ACC112 (cell line): ENCODE results near the gene USP54.

Experiments
- H2AFZ ChIP-seq: fragments of 200-600 bp; sonication (generic); one replicate; pipeline ENCODE4 v1.6.0; 2017; ENCODE audit warnings: antibody characterized with exemption, low read length; ENCODE audit not compliant: unreplicated experiment
- H3K27ac ChIP-seq: fragments of 200-600 bp; sonication (generic); 2 replicates; pipeline ENCODE4 v1.5.1; 2014; ENCODE audit warnings: low read depth, mild to moderate bottlenecking, antibody characterized with exemption, low read length, moderate library complexity
- H3K27me3 ChIP-seq: fragments of 200-600 bp; sonication (generic); 2 replicates; pipeline ENCODE4 v1.6.1; 2014; ENCODE audit warnings: mild to moderate bottlenecking, antibody characterized with exemption, low read length, moderate library complexity, mixed read lengths; ENCODE audit not compliant: insufficient read depth
- H3K36me3 ChIP-seq: fragments of 200-600 bp; sonication (generic); 2 replicates; pipeline ENCODE4 v1.6.1; 2016; ENCODE audit warnings: mild to moderate bottlenecking, antibody characterized with exemption, low read length, moderate library complexity, mixed read lengths; ENCODE audit not compliant: insufficient read depth
- H3K4me1 ChIP-seq: fragments of 200-600 bp; sonication (generic); one replicate; pipeline ENCODE4 v1.6.1; 2016; ENCODE audit warnings: low read length, mixed read lengths; ENCODE audit not compliant: insufficient read depth, unreplicated experiment, control insufficient read depth
- H3K4me3 ChIP-seq: fragments of 200-600 bp; sonication (generic); 2 replicates; pipeline ENCODE4 v1.5.1; 2014; ENCODE audit warnings: mild to moderate bottlenecking, low read depth, low read length
- H3K79me2 ChIP-seq: fragments of 200-600 bp; sonication (generic); one replicate; pipeline ENCODE4 v1.6.0; 2016; ENCODE audit warnings: low read length; ENCODE audit not compliant: control insufficient read depth, unreplicated experiment, insufficient read depth

Gene USP54

DNA sequence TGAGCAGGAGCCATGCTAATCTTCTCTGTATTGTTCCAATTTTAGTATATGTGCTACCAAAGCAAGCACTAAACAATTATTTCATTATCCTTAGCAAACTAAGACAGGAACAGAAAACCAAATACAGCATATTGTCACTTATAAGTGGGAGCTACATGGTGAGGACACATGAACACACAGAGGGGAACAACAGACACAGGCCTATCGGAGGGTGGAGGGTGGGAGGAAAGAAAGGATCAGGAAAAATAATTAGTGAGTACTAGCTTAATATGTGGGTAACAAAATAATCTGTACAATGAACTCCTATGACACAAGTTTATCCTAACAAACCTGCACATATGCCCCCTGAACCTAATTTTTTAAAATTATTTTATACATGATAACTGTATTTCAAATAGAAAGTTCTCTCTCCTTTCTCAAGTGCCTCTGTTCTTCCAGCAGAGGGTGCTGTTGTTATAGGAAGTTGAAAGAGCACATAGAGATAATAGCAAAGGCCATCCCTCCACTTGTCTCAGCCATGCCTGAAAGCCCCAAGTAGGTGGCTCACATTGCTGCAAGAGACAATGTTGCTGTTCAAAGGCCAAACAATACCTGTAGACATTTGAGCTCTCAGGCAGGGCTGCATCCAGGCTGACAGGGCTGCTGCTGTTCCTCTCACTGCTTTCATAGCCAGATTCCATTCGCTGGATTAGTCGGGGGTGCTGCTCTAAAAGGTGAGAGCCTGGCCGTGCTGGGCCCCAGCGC lies 61.9 kb downstream of the USP54 start:
- no peaks in the 10 kb centered on the region for H3K4me1 ChIP-seq
- no peaks in the 10 kb centered on the region for H3K79me2 ChIP-seq
- H3K27ac ChIP-seq, result no peak overlapping the region
- H2AFZ ChIP-seq, result no peak overlapping the region
- H3K36me3 ChIP-seq, result no peaks in the 10 kb centered on the region
- H3K4me3 ChIP-seq, result no peak overlapping the region
- no peaks in the 10 kb centered on the region for H3K27me3 ChIP-seq

DNA sequence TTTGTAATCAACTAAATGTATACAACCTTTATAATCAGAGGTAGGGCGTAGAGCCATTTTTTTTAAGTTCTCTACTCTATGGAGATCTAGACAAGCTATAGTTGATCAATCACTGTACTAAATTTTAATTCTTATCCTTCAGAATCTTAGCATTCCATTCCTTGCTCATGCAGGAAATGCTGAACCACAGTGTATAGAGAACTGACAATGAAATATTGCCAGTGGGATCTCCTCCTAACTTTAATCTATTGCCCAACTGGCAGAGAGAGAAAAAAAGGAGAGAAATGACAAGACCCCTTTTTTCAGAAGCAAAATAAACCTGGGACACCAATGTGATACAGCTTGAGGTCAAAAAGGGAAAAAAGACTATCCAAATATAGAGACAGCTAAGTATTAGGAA lies 68.9 kb downstream of the USP54 start:
- Histone ChIP-seq H3K36me3 (no peaks in the 10 kb centered on the region), H2AFZ (no peak overlapping the region), H3K27ac (no peak overlapping the region), H3K79me2 (no peaks in the 10 kb centered on the region), H3K27me3 (no peaks in the 10 kb centered on the region), H3K4me1 (peaks cover 4% of the 10 kb centered on the region), H3K4me3 (no peak overlapping the region)

DNA sequence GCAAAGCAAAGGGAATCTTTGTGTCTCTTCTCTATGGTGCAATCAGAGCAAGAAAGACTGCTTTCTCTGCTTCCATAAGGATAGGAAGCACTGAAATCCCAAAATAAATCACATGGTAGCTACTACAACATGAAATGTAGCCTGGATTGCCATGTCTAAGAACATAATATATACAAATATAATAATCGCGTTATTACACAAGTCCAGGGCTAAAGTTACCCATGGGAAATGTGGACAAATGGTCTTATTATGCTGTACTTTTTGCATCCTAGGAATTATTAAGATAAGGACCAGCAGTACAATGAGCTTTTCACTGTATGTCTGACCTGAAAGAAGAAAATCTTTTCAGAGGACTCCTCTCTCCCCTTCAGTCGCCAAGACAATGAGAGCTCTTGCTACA lies 71.8 kb downstream of the USP54 start:
- no peaks in the 10 kb centered on the region for H3K36me3 ChIP-seq
- peaks cover 4% of the 10 kb centered on the region for H3K4me1 ChIP-seq
- no peak overlapping the region for H2AFZ ChIP-seq
- H3K79me2 ChIP-seq, result no peaks in the 10 kb centered on the region
- no peak overlapping the region for H3K27ac ChIP-seq
- no peak overlapping the region for H3K4me3 ChIP-seq
- H3K27me3 ChIP-seq, result no peaks in the 10 kb centered on the region

DNA sequence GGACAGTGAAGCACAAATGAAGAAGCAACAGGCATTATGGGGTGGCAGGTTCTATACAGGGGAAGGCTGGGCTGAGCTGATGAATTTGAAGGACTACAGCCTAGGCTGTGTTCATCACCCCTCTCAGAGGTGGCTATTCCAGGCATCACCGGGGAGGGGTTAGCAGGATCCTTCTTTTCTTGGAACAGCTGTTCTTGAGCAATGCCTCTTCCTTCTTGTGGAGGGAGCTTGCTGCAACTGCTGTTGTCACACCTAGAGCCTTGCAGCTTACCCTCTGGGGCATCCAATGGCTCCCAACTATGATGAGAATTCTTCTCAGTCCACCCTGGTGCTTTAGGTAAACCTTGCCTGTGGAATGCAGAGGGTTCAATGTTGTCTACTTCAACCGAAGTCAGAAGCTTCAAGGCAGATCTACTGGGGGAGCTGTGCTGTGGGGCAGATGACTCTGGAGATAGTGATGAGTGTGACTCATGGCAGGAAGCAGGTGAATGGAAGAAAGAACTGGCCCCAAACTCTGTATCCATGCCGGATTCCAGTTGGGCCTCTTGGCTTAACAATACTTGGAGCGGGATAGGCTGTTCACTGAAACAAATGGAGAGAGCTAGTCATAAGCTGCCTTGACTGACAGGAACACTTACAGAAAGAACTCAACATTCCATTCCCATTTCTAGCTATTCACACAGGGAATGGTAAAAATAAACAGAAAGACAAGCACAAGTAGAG lies 73.8 kb downstream of the USP54 start:
- H3K36me3 ChIP-seq, result no peaks in the 10 kb centered on the region
- H3K27me3 ChIP-seq, result no peaks in the 10 kb centered on the region
- no peak overlapping the region for H3K4me3 ChIP-seq
- H3K4me1 ChIP-seq, result peaks cover 2% of the 10 kb centered on the region
- H3K27ac ChIP-seq, result no peak overlapping the region
- H2AFZ ChIP-seq, result no peak overlapping the region
- H3K79me2 ChIP-seq, result no peaks in the 10 kb centered on the region

DNA sequence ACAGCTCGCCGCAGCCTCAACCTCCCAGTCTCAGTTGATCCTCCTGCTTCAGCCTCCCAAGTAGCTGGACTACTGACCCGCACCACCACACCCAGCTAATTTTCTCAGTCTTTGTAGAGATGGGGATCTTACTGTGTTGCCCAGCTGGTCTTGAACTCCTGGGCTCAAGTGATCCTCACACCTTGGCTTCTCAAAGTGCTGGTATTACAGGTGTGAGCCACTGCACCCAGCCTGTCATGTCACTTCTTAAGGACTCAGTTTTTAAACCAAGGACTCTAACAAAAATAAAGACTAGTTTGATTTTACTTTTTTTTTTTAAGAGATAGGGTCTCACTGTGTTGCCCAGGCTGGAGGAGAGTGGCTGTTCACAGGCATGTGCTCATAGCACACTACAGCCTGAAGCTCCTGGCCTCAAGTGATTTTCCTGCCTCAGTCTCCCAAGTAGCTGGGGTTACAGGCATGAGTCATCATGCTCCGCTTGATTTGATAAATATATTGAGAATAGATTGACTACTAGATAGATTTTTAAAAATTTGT lies 78.9 kb downstream of the USP54 start:
- H3K4me1 ChIP-seq, result no peaks in the 10 kb centered on the region
- H2AFZ ChIP-seq, result no peak overlapping the region
- no peaks in the 10 kb centered on the region for H3K27me3 ChIP-seq
- no peak overlapping the region for H3K27ac ChIP-seq
- H3K4me3 ChIP-seq, result no peak overlapping the region
- H3K79me2 ChIP-seq, result no peaks in the 10 kb centered on the region
- no peaks in the 10 kb centered on the region for H3K36me3 ChIP-seq

DNA sequence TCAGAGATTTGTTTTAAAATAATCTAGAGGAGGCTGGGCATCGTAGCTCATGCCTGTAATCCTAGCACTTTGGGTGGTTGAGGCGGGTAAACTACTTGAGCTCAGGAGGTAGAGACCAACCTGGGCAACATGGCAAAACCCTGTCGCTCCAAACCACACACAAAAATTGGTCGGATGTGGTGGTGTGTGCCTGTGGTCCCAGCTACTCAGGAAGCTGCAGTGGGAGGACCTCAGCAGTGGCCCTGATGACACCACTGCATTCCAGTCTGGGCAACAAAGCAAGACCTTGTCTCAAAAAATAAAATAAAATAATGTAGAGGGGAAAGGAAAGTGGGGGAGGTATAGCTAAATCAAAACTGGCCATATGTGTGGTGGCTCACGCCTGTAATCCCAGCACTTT lies 81.4 kb downstream of the USP54 start:
- Histone ChIP-seq H2AFZ (no peak overlapping the region), H3K4me1 (no peaks in the 10 kb centered on the region), H3K79me2 (no peaks in the 10 kb centered on the region), H3K36me3 (no peaks in the 10 kb centered on the region), H3K27me3 (no peaks in the 10 kb centered on the region), H3K4me3 (no peak overlapping the region), H3K27ac (no peak overlapping the region)

DNA sequence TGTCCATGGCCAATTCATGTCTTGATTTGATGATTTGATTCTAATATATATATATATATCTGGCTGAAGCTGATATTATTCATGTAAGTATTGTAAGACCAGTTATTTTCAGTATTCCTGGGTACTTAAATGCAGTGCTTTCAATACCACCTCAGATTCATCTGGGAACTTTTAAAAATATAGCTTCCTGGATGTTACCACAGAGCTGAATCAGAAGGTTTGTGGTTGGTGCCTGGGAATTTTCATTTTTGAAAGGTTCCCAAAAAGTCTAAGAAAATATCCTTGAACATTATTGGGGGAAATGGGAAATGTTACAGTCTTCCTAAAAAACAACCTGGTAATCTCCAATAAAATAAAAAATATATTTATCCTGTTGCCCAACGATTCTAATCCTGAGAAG lies 84.7 kb downstream of the USP54 start:
- H3K79me2 ChIP-seq, result no peaks in the 10 kb centered on the region
- no peak overlapping the region for H3K27ac ChIP-seq
- no peaks in the 10 kb centered on the region for H3K4me1 ChIP-seq
- no peak overlapping the region for H3K4me3 ChIP-seq
- no peaks in the 10 kb centered on the region for H3K27me3 ChIP-seq
- H3K36me3 ChIP-seq, result no peaks in the 10 kb centered on the region
- no peak overlapping the region for H2AFZ ChIP-seq

DNA sequence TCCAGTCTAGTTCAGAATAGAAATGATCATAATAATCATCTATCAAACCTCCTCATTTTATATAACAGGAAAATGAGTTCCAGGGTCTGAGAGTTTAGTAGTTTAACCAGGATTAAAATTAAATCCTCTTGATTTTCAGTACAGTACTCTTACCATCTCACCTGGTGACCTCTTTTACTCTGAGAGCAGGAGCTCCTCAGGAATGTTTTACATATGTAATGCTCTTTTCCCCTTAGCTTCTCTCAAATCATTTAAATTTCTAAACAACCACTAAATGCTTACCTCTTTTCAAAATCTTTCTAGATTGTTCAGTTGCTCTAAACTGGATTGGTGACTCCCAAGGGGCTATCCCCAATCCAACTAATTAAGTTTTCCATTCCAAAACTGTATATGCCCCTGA lies 85.1 kb downstream of the USP54 start:
- H3K4me3 ChIP-seq, result no peak overlapping the region
- no peak overlapping the region for H3K27ac ChIP-seq
- no peaks in the 10 kb centered on the region for H3K36me3 ChIP-seq
- H2AFZ ChIP-seq, result no peak overlapping the region
- no peaks in the 10 kb centered on the region for H3K4me1 ChIP-seq
- H3K79me2 ChIP-seq, result no peaks in the 10 kb centered on the region
- no peaks in the 10 kb centered on the region for H3K27me3 ChIP-seq

DNA sequence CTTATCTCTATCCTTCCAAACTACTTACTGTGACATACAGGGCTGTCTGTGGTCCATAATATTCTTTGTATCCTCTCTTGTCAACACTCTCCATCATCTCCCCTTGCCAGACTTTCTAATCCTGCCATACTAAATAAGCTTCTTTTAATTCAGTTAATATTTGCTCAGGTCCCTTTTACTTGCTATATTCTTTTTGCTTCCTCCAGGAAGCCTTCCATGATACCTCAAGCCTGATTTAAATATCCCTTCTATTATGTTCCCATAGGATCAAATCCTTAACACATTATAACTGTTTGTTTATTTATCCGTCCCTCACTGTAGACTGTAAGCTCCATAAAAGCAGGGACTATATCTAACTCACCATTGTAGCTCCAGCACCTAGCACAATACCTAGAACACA lies 88.1 kb downstream of the USP54 start:
- no peaks in the 10 kb centered on the region for H3K27me3 ChIP-seq
- no peak overlapping the region for H2AFZ ChIP-seq
- H3K4me1 ChIP-seq, result no peaks in the 10 kb centered on the region
- H3K36me3 ChIP-seq, result no peaks in the 10 kb centered on the region
- H3K79me2 ChIP-seq, result no peaks in the 10 kb centered on the region
- H3K27ac ChIP-seq, result no peak overlapping the region
- H3K4me3 ChIP-seq, result no peak overlapping the region

DNA sequence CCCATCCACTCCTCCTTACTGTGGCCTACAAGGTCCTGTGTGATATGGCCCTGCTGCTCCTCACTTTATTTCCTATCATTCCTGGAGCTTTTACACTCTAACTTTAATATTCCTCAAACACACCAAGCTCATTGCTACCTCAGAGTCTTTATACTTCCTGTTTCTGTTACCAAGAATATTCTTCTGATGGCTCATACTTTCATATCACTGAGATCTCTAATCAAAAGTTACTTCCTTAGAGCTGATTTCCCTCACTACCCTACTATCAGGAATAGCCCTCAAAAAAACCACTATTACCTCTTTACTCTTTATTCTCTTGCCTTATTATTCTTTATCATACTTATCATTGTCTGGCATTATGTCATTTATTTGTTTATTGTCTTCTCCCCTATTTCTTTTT lies 89.5 kb downstream of the USP54 start:
- no peak overlapping the region for H3K27ac ChIP-seq
- no peak overlapping the region for H3K4me3 ChIP-seq
- H3K4me1 ChIP-seq, result peaks cover 7% of the 10 kb centered on the region
- no peaks in the 10 kb centered on the region for H3K27me3 ChIP-seq
- H2AFZ ChIP-seq, result no peak overlapping the region
- no peaks in the 10 kb centered on the region for H3K36me3 ChIP-seq
- peaks cover 2% of the 10 kb centered on the region for H3K79me2 ChIP-seq

DNA sequence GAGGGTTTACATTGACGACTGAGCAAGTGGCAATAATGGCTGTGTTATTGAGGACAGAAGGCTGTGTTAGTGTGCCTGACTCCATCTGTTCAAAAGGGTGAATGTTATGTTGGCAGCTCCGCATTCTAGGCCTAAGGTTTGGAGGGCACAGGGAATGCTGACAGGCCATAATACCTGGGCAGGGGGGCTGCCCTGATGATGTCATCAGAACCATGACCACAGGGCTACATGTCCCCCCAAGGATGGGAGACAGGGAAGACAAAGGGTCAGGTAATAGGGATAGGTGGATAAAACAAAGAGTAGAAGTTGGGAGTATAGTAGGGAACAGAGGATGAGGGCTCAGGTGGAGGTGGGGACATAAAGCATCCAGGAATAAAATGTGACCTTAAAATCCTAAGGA lies 93.5 kb downstream of the USP54 start:
- Histone ChIP-seq H3K27me3 (no peaks in the 10 kb centered on the region), H3K27ac (no peak overlapping the region), H3K79me2 (peaks cover 35% of the 10 kb centered on the region), H2AFZ (no peak overlapping the region), H3K4me3 (no peak overlapping the region), H3K4me1 (peaks cover 25% of the 10 kb centered on the region), H3K36me3 (no peaks in the 10 kb centered on the region)
